ENCODE results near the gene DHX40.

Gene DHX40

DNA sequence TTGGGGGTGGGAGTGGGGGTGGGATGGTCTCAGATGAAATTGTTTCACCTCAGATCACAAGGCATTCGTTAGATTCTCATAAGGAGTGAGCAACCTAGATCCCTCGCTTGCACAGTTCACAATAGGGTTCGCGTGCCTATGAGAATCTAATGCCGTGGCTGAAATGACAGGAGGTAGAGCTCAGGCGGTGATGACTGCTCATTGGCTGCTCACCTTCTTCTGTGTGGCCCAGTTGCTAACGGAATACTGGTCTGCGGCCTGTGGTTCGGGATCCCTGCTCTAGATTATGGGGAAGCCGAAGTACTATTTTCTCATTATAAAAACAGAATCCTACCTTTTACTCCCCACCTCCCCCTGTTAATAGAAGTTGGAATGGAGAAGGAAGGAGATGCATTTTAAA lies 73.1 kb downstream of the DHX40 start:
- DNase-seq (ENCODE audit: low read depth, low spot score): no peak
- TF ChIP-seq, protein P1, sequence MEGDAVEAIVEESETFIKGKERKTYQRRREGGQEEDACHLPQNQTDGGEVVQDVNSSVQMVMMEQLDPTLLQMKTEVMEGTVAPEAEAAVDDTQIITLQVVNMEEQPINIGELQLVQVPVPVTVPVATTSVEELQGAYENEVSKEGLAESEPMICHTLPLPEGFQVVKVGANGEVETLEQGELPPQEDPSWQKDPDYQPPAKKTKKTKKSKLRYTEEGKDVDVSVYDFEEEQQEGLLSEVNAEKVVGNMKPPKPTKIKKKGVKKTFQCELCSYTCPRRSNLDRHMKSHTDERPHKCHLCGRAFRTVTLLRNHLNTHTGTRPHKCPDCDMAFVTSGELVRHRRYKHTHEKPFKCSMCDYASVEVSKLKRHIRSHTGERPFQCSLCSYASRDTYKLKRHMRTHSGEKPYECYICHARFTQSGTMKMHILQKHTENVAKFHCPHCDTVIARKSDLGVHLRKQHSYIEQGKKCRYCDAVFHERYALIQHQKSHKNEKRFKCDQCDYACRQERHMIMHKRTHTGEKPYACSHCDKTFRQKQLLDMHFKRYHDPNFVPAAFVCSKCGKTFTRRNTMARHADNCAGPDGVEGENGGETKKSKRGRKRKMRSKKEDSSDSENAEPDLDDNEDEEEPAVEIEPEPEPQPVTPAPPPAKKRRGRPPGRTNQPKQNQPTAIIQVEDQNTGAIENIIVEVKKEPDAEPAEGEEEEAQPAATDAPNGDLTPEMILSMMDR (IDR thresholded peaks at IDR 0.05; ENCODE audit: insufficient read depth, low read length, missing control alignments): no peak
- H3K4me3 ChIP-seq (ENCODE audit: low read depth, low read length): no peak overlapping the region
- POLR2A ChIA-PET: interaction anchor here (1.5 kb wide), 1 partner anchor 17 kb away, joined by 3 read pairs; no protein-coding TSS in a partner anchor
- CTCF ChIA-PET: no interaction called here

DNA sequence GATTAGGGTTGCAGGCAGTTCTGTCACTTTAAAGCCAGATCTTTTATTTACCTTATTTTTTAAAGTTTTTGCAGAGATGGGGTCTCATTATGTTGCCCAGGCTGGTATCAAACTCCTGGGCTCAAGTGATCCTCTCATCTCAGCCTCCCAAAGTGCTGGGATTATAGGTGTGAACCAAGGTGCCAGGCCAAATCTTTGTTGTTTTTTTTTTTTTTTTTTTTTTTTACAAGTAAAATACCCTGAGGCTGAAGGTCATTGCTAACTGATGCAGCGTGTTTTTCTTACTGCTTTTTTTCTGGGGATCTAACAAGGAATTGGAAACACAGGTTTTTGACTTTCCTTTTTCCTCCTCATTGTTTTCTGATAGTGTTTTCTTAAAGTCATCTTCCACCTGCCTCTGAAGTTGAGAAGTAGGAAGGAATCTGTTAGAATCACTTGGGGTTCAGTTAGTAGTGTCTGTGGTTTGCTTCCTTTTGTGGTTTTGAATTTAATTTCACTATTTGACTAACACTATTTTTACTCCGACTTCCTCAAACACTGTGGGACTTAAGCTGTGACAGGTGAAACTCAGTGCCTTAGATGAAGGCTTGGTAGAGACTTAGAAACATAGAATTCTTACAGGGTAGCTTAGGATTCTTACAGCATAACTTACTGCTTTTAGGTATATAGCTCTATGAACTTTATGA lies 76.5 kb downstream of the DHX40 start:
- no peak for DNase-seq (ENCODE audit: low read depth, low spot score)
- POLR2A ChIA-PET: interaction anchor here (2.4 kb wide), 1 partner anchor 23 kb away, joined by 6 read pairs; the partner anchor contains the start of gene CLTC
- TF ChIP-seq, protein P1 (IDR thresholded peaks at IDR 0.05; ENCODE audit: insufficient read depth, low read length, missing control alignments): no peak
- CTCF ChIA-PET: interaction anchor here (1.5 kb wide), 1 partner anchor 21 kb away, joined by 3 read pairs; no protein-coding TSS in a partner anchor
- H3K4me3 ChIP-seq (ENCODE audit: low read depth, low read length): no peak overlapping the region

DNA sequence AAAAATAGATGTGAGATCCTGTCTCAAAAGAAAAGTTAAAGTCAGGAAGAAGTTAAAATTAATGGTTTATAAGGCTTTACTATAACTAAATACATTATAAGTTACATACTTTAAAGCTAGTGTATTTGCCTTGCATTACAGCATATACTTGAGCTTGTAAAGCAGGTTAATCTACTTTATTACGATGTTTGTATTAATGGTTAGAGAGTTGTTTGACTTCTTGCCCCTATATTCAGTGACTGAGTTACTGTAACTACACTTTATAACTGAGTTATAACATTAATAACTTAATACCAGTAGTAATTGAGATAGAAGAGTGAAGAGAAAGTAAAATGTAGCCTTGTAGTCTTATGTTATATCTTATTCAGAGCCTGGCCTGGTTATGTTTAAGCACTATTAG lies 77.2 kb downstream of the DHX40 start:
- no peak overlapping the region for H3K4me3 ChIP-seq (ENCODE audit: low read depth, low read length)
- TF ChIP-seq, protein P1 (IDR thresholded peaks at IDR 0.05; ENCODE audit: insufficient read depth, low read length, missing control alignments): no peak
- CTCF ChIA-PET: interaction anchor here (1.5 kb wide), 1 partner anchor 22 kb away, joined by 3 read pairs; no protein-coding TSS in a partner anchor
- POLR2A ChIA-PET: interaction anchor here (2.4 kb wide), 1 partner anchor 23 kb away, joined by 6 read pairs; the partner anchor contains the start of gene CLTC
- DNase-seq (ENCODE audit: low read depth, low spot score): no peak

DNA sequence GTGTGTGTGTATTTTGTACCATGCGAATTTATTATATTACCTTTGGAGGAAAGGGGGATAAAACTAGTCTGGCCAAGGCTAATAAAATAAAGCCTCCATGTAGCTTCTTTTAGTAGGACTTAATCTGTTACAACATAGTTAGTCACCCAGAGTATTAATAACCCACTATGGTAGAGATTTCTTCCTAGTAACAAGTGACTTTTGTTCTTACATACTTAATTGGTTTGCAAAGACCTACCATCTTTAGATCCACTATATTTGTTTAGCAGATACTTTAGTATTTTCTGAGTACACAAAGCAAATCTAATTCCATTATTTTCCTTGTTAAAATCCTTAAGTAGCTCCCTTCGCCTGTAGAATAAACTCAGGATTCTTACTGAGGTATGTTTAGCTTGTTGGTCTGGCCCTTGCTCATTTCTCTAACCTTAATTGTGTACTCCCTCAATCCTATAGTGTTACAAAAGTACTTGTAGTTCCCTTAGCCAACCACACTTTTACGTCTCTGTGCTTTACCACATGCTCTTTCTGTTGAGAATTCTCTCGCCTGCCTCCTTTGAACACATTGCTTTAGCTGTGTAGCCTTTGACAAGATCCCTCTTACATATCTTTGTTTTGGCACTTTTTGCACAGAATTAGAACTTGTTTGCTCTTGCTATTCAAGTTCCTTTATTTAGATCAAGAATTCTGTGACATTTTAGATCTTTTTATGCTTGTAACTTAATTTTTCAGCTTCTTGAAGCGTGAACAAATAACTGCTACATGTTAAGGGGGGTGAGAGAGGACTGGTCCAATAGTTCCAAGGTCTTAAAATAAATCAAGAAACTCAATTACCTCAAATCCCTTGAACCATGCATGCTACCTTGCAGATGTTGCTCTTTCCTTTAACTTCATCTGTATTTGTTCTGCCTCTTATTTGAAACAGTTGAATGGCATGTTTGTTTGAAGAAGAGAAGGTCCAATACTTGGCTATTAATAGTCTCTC lies 78.0 kb downstream of the DHX40 start:
- DNase-seq (ENCODE audit: low read depth, low spot score): no peak
- CTCF ChIA-PET: interaction anchor here (1.3 to 2.0 kb wide), 3 partner anchors 11 to 22 kb away, joined by 3 to 4 read pairs (median 3); no protein-coding TSS in a partner anchor
- TF ChIP-seq, protein P1 (IDR thresholded peaks at IDR 0.05; ENCODE audit: insufficient read depth, low read length, missing control alignments): no peak
- H3K4me3 ChIP-seq (ENCODE audit: low read depth, low read length): no peak overlapping the region
- POLR2A ChIA-PET: interaction anchor here (2.4 kb wide), 1 partner anchor 24 kb away, joined by 6 read pairs; the partner anchor contains the start of gene CLTC

DNA sequence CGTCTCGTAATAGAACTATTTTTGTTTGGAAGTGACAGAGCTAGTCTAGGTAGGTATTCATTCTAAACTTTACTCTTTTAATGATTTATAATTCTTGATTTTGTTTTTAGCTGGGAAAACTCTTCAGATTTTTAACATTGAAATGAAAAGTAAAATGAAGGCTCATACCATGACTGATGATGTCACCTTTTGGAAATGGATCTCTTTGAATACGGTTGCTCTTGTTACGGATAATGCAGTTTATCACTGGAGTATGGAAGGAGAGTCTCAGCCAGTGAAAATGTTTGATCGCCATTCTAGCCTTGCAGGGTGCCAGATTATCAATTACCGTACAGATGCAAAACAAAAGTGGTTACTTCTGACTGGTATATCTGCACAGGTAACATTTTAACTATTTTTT lies 81.9 kb downstream of the DHX40 start:
- no peak for DNase-seq (ENCODE audit: low read depth, low spot score)
- ChIA-PET CTCF (no interaction called here), POLR2A (no interaction called here)
- H3K4me3 ChIP-seq (ENCODE audit: low read depth, low read length): no peak overlapping the region
- TF ChIP-seq, protein P1 (IDR thresholded peaks at IDR 0.05; ENCODE audit: insufficient read depth, low read length, missing control alignments): no peak

DNA sequence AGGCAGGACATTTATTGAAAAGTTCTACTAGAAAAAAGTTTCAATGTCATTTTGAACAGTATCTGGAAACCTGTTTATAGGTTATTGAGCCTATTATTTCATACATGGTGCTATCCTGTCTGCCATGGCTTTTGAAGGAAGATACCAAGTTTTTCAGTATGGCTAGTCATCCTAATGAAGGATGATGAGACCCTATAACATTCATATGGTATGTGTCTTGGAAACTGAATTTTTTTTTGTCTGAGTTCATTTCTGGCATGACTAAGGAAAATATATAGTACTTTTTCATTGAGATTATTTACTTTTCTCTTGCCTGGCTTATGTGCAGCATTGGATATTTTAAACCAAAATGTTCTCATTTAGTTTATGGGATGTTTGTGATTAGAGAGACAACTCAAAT lies 84.5 kb downstream of the DHX40 start:
- ChIA-PET POLR2A (no interaction called here), CTCF (no interaction called here)
- DNase-seq (ENCODE audit: low read depth, low spot score): no peak
- TF ChIP-seq, protein P1 (IDR thresholded peaks at IDR 0.05; ENCODE audit: insufficient read depth, low read length, missing control alignments): no peak
- H3K4me3 ChIP-seq (ENCODE audit: low read depth, low read length): no peak overlapping the region
